Activated CD4-positive, alpha-beta T cell treated with anti-CD3 and anti-CD28 coated beads, Interleukin-2, amount 50 U/mL, for 4 hours (primary cell): ENCODE measurements around the gene STIP1.
"Not testable (repeated sequence)": the region's sequence is repeated elsewhere in the genome, so short reads cannot be mapped to it uniquely, and the experiment has no call there.

ENCODE experiments used
- DNase-seq, 2 experiments: peaks; one replicate each; pipeline ENCODE4 v3.0.0-alpha.2; 2020

The STIP1 gene

DNA sequence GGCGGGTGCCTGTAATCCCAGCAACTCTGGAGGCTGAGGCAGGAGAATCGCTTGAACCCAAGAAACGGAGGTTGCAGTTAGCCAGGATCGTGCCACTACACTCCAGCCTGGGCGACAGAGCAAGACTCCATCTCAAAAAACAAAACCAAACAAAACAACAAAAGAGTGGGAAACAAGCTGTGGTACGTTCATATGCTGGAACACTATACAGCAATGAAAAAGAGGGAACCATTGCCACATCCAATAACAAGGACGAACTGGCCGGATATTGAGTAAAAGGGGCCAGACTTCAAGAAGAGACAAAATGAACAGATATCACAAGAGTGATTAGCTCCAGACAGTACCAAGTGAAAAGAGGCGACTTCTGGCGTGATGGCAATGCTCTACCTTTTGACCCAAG lies 24.9 kb upstream of the STIP1 start:
- DNase-seq = no peak

DNA sequence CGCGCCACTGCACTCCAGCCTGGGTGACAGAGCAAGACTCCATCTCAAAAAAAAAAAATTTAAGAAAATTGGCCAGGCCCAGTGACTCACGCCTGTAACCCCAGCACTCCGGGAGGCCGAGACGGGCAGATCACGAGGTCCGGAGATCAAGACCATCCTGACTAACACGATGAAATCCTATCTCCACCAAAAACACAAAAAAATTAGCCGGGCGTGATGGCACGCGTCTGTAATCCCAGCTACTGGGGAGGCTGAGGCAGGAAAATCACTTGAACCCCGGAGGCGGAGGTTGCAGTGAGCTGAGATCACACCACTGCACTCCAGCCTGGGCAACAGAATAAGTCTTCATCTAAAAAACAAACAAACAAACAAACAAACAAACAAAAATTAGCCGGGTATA lies 23.2 kb upstream of the STIP1 start:
- DNase-seq = not testable (repeated sequence)

DNA sequence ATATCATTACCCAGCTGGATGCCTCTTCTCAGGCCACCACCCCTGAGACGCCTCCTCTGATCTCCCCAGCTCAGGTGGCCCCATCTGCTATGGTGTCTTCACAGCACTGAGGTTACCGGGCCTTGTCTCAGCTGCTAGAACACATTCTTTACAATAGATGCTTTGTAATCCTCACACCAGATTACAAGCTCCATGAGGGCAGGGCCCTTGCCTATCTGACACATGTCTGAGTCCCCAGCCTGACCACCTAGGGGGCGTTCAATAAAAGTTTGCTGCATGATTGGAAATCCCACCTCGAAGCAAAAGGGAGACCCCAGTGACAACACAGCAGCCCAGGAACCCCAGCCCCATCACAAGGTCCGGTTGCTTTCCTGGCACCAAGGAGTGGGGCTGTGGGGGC lies 22.0 kb upstream of the STIP1 start:
- DNase-seq = no peak

DNA sequence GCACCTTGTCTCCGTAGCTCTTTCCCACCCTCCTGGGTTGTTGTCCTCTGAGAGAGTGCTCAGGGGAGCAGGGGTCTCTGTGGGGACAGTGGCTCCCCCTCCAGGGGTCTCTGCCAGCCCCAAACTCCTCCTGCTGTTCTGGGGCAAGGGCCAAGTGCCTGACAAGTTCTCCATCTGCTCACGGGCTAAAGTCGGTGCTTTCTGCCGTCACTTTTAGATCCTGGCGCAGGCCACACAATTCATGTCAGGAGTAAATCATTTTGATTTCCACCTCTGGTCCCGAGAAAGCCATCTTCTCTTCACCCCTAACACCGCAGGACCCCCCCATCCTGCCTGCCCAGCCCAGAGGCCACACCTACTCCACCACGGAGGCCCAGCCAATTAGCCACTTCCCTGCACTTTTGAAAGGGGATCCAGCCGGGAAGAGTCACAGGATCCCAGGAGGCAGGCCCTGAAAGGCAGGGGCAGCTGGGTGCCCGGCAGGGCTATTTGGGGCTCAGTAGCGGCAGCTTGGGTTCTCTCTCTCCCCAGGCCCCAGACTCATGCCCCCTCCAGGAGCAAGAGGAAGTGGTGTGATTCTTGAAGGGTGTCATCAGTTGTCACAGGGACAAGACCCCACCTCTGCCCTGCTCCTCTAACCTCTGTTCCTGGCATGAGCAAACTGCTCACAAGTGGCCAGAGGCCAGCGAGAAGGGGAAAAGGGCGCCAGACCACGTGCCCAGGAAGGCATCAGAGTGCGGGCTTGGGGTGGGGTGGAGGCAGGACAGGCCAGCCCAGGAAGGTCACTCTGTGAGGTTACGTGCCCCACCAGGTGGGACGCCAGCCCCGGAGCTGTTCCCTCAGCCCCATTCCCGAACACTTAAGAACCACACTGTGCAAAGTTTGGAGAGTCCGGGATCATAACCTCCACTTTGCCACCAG lies 21.3 kb upstream of the STIP1 start:
- no peak for DNase-seq

DNA sequence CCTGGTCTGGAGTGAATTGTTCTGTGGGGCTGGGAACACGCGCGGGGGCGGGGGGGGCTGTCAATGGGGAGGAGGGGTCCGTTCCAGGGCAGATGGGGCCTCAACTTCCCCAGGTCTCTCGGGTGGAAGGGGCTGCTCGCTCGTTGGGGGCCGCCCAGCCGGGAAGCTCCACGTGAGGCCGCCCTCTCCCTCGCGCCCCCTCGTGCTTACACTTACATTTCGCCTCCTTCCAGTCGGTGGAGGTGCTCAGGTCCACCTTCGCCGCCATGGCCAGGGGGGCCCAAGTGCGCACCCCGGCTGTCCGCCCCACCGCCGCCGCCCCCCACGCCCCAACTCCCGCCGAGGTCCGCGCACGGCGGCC lies 20.5 kb upstream of the STIP1 start:
- peak in 1 of 2 experiments; percentile 18 for DNase-seq

DNA sequence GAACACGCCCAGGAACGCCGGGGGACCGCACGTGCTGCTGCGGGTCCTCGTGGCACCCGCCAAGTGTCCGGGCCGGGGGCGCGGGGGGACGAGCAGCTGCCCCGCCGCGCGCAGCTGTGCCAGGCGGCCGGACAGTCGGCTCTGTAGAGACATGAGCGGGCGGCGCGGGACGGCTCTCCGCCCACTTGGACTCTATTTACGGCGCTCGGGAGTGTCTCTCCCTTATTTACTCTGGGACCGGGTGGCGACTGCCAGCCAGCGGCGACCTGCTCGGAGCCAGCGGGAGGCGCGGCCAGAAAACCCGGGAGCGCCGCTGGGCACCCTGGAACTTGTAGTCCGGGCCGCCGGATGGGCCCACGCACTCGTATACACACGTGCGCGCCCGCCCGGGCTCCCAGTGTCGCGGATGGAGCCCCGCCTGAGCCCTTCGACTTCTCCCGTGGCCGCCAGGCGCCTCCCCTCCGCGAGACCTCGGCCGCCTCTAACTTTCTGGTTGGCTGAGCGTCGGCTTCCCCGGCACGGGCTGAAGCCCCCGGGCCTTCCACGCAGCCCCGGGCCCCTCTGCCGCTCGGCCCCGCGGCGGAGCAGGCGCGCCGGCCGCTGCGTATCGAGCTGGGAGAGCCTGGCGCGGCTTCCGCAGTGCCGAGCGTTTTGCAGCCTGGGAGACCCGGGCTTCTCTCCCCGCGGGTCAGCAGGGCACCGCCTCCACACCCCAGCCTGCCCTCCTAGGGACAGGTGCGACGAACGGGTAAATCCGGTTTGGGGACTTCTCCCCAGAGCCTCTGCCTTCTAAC lies 19.9 kb upstream of the STIP1 start, which contains the start of gene MACROD1:
MACROD1 (minus strand) TSS at position 272 of the 794 bp plus-strand sequence; CDS start at position 153, 119 bp downstream.
- DNase-seq = peak; percentile 74 to 80

DNA sequence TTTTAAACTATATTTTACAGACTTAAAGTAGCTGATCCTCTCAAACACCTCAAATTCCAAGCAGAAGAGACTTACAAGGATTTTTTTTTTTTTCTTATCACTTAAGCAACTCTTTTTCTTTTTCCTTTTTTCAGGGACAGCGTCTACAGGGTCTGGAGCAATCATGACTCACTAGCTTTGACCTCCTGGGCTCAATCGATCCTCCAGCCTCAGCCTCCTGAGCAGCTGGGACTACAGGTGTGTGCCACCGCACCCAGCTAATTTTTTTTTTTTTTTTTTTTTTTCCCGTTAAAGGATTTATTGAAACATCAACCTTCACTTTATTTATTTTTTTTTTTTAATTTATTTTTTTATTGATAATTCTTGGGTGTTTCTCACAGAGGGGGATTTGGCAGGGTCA lies 15.6 kb upstream of the STIP1 start:
- DNase-seq = no peak

DNA sequence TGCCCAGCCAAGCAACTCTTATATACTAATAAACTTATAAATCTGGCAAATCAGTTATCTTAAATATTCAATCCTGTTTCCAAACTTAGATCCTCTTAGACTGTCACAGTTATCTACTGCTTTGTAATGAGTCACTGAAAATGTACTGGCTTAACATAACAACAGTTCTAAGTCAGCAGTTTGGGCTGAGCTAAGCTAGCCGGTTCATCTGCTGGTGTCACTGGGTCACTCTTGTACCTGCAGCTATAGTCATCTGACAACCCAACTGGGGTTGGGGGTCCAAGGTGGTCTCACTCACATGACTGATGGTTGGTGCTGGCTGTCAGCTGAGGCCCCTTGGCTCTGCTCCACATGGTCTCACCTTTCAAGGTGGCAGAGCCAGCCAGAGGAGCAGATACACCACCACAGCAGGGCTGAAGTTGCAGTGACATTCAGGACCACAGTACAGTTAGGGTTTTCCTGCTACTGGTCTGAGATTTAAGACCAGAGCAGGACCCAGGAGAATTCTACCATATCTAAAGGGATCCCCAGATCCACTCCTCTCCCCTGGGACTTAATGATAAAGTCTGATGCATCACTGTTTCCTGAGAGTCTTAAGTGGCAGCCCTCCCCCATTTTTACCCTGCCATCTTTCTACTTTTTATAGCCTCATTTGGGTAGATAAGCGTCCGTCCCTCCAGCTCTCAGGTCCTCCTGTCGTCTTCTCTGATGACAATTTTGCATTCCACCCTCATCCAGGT lies 12.2 kb upstream of the STIP1 start:
- DNase-seq = no peak

DNA sequence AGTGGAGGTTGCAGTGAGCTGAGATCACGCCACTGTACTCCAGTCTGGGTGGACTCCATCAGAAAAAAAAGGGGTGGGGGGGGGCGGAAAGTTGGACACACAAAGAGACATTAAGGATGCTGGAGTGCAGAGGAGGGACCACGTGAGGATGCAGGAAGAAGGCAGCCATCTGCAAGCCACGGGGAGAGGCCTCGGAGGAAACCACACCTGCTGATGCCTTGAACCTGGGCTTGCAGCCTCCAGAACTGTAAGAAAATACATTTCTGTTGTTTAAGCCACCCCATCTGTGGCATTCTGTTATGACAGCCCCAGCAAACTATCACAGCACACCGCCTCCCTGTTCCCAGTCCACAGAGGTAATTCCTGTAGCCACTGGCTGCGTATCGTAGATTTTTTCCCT lies 9.2 kb upstream of the STIP1 start:
- DNase-seq = no peak

DNA sequence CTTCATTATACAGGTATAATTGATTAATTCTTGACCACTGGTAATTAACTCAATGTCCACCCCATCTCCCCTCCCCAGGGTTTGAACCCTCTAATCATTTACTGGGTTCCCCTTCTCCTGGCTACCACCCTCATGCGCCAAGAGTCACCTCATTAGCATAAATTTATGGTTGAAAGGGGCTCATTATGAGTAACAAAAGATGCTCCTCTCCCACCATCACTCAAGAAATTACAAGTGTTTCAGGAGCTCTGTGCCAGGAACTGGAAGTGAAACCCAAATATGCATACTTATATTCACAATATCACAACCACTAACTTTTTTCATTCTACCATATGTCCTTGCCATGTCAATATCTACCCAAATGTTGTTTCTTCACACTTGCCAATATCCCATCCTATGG lies 7.8 kb upstream of the STIP1 start:
- DNase-seq = no peak

DNA sequence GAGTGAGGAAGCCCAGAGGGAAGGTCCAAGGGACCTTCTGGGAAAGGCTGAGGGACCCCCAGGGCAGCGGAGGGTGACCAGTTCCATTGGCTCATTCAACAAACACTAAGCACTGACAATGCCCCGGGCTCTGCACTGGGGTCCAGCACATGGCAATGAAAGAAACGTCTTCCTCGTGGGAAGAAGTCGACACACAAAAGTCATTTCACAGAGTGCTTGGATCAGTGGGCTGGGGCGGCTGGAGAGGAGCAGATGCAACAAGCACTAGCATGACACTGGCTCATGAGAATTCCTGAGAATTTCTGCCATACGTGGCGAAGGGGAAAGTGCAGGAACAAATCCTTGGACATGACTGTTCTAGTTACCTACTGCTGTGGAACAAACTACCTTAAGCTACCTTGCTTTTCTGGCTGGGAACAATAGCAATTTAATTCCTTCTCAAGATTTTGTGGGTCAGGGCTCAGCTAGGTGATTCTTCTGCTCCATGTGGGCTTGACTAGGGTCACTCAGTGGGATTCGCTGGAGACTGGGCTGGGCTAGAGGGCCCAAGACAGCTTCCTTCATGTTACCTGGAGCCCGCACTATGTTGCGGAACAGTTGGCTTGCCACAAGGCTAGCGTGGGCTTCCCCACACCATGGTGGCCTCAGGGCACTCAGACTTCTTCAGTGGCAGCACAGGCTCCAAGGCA lies 6.9 kb upstream of the STIP1 start:
- no peak for DNase-seq

DNA sequence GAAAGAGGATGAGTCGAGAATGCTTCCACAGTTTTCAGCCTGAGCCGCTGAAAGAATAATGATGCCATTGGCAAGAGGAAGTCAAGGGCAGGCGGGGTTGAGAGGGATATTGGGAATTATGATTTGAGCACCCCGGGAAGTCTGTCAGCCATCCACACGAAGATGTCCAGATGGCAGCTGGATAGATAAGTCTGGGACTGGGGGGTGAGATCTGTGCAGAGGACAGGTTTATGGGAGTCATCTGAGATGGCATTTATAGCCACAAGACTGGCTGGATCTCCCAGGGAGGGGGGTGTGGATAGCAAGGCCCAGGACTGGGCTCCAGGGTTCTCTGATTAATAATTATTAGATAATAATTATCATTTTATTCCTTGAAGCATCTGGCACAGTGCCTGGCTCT lies 5.1 kb upstream of the STIP1 start:
- no peak for DNase-seq

DNA sequence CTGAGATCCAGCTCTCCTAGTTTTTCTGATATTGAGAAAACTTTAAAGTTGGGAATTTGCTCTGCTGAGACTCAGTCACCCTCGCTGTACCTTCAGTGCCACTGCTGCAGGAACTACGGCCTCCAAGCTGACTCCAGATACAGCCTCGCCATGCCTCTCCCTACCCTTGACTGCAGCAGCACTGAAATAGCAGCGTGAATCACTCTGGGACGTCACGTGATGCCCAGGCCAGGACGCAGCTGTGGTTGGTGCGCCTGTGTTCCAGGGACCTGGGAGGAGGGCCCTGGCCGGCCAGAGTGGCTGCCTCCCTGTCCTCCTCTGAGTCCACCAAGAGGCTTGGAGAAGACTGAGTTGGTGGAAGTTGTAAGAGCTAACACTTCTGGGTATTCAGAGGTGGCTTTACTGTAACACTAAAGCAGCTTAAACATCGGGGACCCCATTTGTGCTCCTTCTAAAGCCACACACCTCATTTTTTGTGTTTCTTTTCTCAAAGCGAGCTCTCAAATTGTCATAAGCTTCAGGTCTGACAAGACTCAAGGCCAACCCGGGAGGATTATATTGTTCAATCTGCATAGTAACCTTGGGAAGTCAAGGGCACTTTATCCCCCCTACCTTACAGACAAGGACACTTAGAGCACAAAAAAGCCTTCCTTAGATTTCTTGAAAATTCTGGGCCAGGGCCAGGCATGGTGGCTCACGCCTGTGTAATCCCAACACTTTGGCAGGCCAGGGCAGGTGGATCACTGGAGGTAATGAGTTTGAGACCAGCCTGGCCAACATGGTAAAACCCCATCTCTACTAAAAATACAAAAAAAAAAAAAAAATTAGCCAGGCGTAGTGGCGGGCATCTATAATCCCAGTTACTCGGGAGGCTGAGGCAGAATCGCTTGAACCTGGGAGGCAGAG lies 4.2 kb upstream of the STIP1 start:
- peak in 1 of 2 experiments; percentile 11 for DNase-seq

DNA sequence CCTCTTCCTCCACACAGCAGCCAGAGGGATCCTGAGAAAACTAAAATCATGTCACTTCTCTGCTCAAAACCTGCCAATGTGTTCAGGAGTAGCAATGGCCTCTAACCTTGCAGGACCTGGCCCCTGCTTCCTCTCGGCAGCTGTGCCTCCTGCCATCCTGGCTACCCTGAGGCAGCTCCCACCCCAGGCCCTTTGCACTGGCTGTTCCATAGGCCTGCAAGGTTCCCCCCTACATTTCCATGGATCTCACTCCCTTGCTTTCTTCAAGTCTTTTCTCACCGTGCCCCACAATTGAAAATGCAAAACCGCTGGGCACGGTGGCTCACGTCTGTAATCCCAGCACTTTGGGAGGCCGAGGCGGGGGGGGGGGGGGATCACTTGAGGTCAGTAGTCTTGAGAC lies 2.1 kb upstream of the STIP1 start:
- DNase-seq = no peak

DNA sequence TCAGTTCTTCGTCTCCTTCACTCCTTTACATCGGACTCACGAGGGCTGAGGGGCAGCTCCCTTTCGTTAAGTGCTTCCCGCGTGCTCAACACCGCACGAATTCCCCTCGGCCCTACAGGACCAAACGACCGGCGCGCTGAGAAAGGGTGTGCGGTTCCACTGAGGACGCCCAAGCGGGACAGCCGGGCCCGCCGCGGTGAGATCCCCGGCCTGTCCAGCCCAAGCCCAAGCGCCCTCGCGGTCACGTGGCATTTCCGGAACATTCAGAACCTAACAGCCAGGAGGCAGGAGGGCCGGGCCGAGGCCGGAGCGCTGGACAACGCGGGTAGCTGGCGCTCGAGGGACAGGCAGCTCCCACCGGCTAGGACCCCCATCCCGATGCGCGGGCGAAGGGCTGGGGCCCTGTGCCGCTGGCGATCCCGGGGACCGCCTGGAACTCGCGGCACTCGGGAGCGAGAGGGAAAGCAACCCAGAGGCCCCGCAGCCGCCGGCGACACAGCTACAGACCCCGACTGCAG lies 737 bp upstream of the STIP1 start:
- no peak for DNase-seq

DNA sequence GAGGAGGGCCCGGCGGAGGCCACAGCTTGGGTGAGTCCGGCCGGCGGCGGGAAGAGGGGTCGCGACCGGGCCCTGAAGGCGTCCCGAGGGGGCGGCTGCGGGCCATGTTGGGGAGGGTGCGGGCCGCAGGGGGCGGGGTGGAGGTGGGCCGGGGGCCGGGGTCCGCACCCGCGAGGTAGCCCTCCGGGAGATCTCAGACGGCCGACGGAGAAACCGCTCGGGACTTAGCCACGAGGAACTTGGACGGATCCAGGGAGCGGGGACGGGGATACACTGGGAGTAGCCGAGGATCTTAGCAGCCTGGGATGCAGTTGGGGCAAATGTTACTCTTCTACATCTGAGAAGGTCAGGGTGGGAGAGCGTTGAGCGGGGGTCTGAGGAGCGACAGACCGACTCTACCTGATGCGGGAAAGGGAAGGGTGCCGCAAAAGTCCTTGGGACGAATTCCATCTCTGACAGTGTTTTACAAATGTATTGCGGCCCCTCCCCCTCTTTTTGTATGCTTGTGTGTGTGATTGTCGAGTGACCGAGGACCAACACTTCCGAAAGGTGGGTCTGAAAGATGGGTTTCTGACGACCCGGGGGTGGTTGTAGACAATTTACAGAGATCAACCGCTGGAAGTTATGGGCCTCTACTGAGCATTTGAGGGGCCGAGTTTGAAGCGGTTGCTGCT lies 658 bp downstream of the STIP1 start:
- no peak for DNase-seq

DNA sequence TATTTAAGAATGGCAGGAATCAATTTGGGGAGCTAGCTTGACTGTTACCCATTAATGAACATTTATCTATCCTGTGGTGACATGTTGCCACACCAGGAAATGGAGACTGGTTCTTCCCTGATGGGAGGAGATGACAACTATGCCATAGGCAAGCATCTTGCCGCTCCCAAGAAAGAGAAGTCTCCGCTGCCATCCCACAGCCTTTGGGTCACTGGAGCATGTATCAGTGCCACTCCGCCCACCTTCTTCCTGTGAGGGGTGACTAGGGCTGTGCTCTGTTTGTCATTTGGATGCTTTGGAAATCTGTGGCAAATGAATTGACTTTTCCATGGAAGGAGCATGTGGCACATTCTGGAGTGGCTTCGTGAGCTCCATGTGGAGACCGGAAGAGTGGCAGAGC lies 6.5 kb downstream of the STIP1 start:
- no peak for DNase-seq

DNA sequence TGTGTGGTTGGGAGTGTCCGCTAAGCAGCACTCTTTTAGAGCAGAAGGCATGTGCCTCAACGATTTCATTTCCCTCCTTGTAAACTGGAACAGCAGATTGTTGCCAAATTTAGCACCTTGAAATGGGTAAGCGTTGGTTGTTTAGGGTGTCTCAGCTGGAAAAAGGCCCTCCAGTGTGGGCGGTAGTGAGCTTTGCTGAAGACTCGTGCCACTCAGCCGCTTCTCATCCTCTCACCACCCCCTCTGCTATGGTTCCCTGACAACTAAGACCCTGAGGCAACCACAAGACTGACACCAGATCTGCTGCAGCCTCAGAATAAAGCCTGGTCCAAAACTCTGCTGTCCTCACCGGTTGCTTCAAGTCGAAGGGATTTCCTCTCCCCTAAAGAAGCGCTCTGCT lies 10.7 kb downstream of the STIP1 start:
- no peak for DNase-seq

DNA sequence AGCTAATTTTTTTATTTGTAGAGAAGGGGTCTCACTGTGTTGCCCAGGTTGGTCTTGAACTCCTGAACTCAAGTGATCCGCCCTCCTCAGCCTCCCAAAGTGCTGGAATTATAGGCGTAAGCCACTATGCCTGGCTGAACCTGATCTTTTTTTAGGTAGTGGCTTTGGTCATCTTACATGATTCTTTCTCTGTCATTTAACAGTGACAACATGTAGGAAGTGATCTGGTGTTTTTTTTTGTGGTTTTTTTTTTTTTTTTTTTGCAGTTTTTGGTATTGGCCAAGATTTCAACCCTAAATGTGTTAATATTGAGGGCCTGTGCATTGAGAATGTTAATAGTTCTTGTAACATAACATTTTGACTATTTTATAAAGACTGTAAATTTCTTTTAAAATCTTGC lies 12.5 kb downstream of the STIP1 start:
- DNase-seq = no peak

DNA sequence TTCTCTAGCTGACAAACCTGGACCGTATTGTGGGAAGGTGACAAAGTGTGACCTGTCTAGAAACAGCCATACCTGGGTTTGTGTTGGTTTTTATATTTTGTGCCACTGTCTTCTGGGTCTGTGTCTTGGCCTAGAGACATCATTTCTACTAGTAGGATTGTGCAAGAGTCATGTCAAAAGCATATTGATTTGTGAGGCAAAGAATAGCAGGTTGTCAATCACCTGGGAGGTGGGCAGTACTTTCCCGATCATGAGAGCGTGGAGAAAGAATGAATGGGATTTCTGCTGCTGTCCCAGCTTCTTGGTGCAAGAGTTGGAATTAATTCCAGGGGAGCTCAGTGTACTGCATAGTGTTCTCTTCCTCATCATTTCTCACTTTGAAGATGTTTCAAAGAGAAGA lies 15.6 kb downstream of the STIP1 start:
- DNase-seq = no peak

DNA sequence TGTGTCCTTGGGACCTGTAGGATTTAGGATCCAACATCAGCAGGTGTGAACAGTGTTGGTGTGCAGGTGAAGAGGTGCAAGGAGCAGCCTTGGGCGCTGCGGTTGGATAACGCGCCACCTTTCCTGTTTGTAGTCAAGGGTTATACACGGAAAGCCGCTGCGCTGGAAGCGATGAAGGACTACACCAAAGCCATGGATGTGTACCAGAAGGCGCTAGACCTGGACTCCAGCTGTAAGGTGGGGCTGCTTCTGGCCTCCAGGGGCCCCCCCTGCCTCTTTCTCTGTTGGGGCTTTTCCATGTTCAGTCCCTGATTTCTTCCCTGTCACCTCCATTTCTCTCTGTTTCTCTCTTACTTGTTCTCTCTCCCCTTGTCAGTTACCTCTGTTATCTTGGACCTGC lies 17.0 kb downstream of the STIP1 start:
- DNase-seq = no peak
